Measurements from ENCODE around the gene LAYN.

LAYN gene

DNA sequence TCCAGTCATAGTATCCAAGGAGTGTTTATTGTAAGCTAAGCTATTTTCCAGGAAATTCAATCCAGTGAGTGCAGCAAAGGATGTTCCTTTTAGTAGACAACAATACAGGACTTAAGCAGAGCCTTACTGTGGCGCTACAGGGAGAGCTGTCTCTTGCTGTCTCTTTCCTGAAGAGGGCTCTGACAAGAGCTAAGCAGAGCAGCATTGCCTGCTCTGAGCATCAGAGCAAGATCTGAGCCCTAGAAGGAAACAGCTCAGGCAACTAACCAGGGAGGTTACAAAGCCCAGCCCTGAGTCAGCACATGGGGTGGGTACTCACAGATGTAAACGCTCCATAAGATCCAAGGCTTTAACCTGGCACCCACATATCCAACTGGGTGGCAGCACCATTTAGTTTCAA lies 8.0 kb downstream of the LAYN start:
- Histone ChIP-seq H3K4me1 (ENCODE audit: control insufficient read depth, insufficient read depth, low read length) (peaks cover 17% of the 10 kb centered on the region; the same call in 1 of the 2 replicates), H3K27ac (ENCODE audit: low read depth, low read length) (no peak overlapping the region), H3K36me3 (ENCODE audit: control insufficient read depth, insufficient read depth, low read length) (no peaks in the 10 kb centered on the region), H3K9ac (ENCODE audit: low read length) (no peak overlapping the region), H3K9me3 (ENCODE audit: control insufficient read depth, insufficient read depth, low read depth, low read length) (no peaks in the 10 kb centered on the region), H3K27me3 (ENCODE audit: control insufficient read depth, insufficient read depth, low read length) (peaks cover 9% of the 10 kb centered on the region), H3K4me3 (ENCODE audit: low read depth, low read length) (no peak overlapping the region)

DNA sequence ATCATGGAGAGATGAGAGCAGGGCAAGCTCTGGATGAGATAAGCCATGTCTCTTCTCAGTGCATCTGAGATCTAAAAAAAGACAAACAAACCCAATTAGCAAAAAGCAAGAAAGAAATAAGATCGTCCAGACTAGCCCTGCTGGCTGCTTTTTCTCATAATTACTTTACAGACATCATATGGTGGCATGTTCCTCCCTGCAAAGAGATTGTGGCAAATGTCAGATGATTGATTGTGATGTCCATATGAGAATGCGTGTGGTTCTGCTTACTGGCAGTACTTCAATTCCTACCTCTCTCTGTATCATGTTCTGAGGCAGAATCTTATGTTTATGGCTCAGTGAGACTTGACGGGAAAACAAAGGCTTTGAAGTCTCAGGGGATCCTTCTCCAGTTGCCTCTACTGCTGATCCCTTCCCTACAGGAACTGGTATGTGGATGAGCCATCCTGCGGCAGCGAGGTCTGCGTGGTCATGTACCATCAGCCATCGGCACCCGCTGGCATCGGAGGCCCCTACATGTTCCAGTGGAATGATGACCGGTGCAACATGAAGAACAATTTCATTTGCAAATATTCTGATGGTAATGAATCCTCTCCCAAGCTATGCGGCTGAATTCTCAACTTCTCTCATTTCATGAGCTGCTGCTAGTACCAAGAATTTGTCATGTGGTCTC lies 8.8 kb downstream of the LAYN start:
- Histone ChIP-seq H3K9ac (ENCODE audit: low read length) (no peak overlapping the region), H3K27ac (ENCODE audit: low read depth, low read length) (no peak overlapping the region)

DNA sequence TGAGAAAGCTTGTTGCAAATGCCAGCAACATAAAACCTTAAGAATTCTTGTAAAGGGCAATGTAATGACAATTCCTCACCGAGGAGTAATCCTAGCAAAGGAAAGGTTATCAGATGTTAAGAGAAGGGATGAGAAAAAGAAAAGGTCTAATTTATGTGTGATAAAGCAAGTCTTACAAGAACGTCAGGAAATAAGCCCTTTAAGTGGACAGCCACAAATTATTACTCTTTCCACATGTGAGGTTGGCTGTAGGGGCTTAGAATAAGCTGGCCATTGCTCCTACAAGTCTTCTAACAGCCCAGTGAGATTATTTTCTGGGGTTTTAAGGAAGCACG lies 9.3 kb downstream of the LAYN start:
- Histone ChIP-seq H3K36me3 (ENCODE audit: control insufficient read depth, insufficient read depth, low read length) (no peaks in the 10 kb centered on the region), H3K9ac (ENCODE audit: low read length) (no peak overlapping the region), H3K27me3 (ENCODE audit: control insufficient read depth, insufficient read depth, low read length) (no peaks in the 10 kb centered on the region), H3K4me3 (ENCODE audit: low read depth, low read length) (no peak overlapping the region), H3K4me1 (ENCODE audit: control insufficient read depth, insufficient read depth, low read length) (peaks cover 17% of the 10 kb centered on the region; the same call in 1 of the 2 replicates), H3K9me3 (ENCODE audit: control insufficient read depth, insufficient read depth, low read depth, low read length) (no peaks in the 10 kb centered on the region), H3K27ac (ENCODE audit: low read depth, low read length) (no peak overlapping the region)

More for the DNA sequence above, 8.8 kb downstream of the LAYN start:
- Histone ChIP-seq H3K36me3 (ENCODE audit: control insufficient read depth, insufficient read depth, low read length) (no peaks in the 10 kb centered on the region), H3K27me3 (ENCODE audit: control insufficient read depth, insufficient read depth, low read length) (0 out of 2 replicates have a peak, but pooled peaks cover 1% of the 10 kb centered on the region), H3K4me1 (ENCODE audit: control insufficient read depth, insufficient read depth, low read length) (peaks cover 17% of the 10 kb centered on the region; the same call in 1 of the 2 replicates), H3K9me3 (ENCODE audit: control insufficient read depth, insufficient read depth, low read depth, low read length) (no peaks in the 10 kb centered on the region), H3K4me3 (ENCODE audit: low read depth, low read length) (no peak overlapping the region)

DNA sequence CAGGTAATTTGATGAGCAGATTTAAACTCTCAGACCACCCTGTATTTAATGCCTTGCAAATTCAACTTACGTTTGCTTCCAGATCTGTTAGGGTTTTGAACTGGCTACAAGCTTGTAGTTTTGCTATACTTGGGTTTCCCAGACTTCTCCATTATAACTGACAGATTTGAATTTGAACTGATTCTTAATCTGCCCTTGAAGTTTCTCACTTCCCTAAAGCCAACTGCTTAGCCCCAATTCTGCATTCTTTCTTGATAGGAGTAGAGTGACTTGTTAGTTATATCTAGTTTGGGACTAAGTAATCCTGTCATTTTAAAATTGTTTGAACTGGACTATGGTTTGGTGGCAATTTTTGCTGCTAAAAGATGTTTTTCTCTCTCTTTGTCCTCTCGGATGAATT lies 9.7 kb downstream of the LAYN start:
- Histone ChIP-seq H3K9me3 (ENCODE audit: control insufficient read depth, insufficient read depth, low read depth, low read length) (no peaks in the 10 kb centered on the region), H3K36me3 (ENCODE audit: control insufficient read depth, insufficient read depth, low read length) (0 out of 2 replicates have a peak, but pooled peaks cover 1% of the 10 kb centered on the region), H3K4me3 (ENCODE audit: low read depth, low read length) (no peak overlapping the region), H3K9ac (ENCODE audit: low read length) (no peak overlapping the region), H3K27me3 (ENCODE audit: control insufficient read depth, insufficient read depth, low read length) (no peaks in the 10 kb centered on the region), H3K27ac (ENCODE audit: low read depth, low read length) (no peak overlapping the region), H3K4me1 (ENCODE audit: control insufficient read depth, insufficient read depth, low read length) (peaks cover 17% of the 10 kb centered on the region; the same call in 1 of the 2 replicates)

DNA sequence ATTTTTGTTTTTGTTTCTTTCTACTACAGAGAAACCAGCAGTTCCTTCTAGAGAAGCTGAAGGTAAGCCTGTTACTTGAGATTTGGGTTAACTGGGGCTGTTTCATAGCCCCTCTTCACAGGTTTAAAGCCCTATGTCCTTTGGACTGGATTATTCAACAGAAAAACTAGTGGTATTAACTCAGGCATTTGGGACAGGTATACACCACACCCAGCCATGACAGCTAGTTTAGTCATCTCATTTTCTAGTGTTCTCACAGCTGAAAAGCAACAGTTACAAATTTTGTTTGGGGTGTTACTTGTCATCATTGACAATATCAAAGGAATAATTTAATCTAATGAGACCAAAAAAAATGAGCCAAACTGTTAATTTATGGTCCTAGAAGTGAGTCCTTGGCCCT lies 14.0 kb downstream of the LAYN start:
- H3K4me1 ChIP-seq (ENCODE audit: control insufficient read depth, insufficient read depth, low read length): peaks cover 7% of the 10 kb centered on the region; the same call in 1 of the 2 replicates
- peaks cover 8% of the 10 kb centered on the region for H3K9me3 ChIP-seq (ENCODE audit: control insufficient read depth, insufficient read depth, low read depth, low read length)
- H3K36me3 ChIP-seq (ENCODE audit: control insufficient read depth, insufficient read depth, low read length): peaks cover 13% of the 10 kb centered on the region; the same call in 1 of the 2 replicates
- H3K9ac ChIP-seq (ENCODE audit: low read length): no peak overlapping the region
- H3K4me3 ChIP-seq (ENCODE audit: low read depth, low read length): no peak overlapping the region
- no peak overlapping the region for H3K27ac ChIP-seq (ENCODE audit: low read depth, low read length)
- no peaks in the 10 kb centered on the region for H3K27me3 ChIP-seq (ENCODE audit: control insufficient read depth, insufficient read depth, low read length)

DNA sequence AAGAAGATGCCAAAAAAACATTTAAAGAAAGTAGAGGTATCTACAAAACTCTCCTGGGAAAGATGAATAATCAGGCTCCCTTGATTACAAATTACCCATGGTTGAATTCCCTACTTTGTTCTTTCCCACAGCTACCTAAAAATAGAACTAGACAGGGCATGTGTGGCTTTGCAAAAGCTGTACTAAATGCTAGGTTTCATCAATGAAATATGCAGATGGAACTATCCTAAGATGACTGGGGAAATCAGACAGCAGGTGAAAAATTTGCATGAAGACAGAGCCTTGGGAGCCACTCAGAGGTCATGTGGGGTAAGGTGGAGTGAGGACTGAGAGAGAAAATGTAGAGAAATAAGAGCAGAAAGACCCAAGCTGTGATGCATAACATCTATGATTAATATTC lies 14.7 kb downstream of the LAYN start:
- peaks cover 13% of the 10 kb centered on the region; the same call in 1 of the 2 replicates for H3K36me3 ChIP-seq (ENCODE audit: control insufficient read depth, insufficient read depth, low read length)
- no peaks in the 10 kb centered on the region for H3K4me1 ChIP-seq (ENCODE audit: control insufficient read depth, insufficient read depth, low read length)
- H3K9me3 ChIP-seq (ENCODE audit: control insufficient read depth, insufficient read depth, low read depth, low read length): peaks cover 8% of the 10 kb centered on the region
- no peak overlapping the region for H3K4me3 ChIP-seq (ENCODE audit: low read depth, low read length)
- H3K9ac ChIP-seq (ENCODE audit: low read length): no peak overlapping the region
- H3K27ac ChIP-seq (ENCODE audit: low read depth, low read length): no peak overlapping the region
- H3K27me3 ChIP-seq (ENCODE audit: control insufficient read depth, insufficient read depth, low read length): no peaks in the 10 kb centered on the region

DNA sequence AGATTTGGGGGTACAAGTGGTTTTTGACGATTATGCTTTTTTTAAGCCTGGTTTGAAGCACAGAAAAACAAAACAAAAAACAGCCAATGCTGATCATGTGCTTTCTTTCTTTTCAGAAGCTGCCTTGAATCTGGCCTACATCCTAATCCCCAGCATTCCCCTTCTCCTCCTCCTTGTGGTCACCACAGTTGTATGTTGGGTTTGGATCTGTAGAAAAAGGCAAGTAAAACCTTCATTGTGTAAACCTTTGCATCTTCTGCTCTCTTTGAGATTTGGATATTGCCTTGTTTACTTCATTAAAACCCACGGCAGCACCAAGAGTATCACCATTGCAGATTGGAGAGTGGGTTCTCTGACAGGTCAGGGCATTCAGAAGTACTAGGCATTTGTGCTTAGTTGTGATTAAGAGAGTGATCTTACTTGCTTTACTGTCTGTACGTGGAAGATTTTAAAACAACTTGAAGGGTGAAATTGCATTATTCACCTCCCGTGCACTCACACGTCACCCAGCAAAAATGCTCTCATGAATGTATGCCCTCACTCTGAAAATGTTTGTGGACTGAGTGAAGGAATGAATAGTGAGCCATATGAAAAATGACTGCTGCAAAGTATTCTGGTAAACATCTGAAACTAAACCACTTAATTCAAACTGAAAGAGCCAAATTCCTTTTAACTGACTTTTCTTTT lies 17.0 kb downstream of the LAYN start:
- no peaks in the 10 kb centered on the region for H3K27me3 ChIP-seq (ENCODE audit: control insufficient read depth, insufficient read depth, low read length)
- no peak overlapping the region for H3K4me3 ChIP-seq (ENCODE audit: low read depth, low read length)
- no peak overlapping the region for H3K27ac ChIP-seq (ENCODE audit: low read depth, low read length)
- peaks cover 13% of the 10 kb centered on the region; the same call in 1 of the 2 replicates for H3K36me3 ChIP-seq (ENCODE audit: control insufficient read depth, insufficient read depth, low read length)
- no peak overlapping the region for H3K9ac ChIP-seq (ENCODE audit: low read length)
- peaks cover 13% of the 10 kb centered on the region for H3K4me1 ChIP-seq (ENCODE audit: control insufficient read depth, insufficient read depth, low read length)
- peaks cover 8% of the 10 kb centered on the region for H3K9me3 ChIP-seq (ENCODE audit: control insufficient read depth, insufficient read depth, low read depth, low read length)

DNA sequence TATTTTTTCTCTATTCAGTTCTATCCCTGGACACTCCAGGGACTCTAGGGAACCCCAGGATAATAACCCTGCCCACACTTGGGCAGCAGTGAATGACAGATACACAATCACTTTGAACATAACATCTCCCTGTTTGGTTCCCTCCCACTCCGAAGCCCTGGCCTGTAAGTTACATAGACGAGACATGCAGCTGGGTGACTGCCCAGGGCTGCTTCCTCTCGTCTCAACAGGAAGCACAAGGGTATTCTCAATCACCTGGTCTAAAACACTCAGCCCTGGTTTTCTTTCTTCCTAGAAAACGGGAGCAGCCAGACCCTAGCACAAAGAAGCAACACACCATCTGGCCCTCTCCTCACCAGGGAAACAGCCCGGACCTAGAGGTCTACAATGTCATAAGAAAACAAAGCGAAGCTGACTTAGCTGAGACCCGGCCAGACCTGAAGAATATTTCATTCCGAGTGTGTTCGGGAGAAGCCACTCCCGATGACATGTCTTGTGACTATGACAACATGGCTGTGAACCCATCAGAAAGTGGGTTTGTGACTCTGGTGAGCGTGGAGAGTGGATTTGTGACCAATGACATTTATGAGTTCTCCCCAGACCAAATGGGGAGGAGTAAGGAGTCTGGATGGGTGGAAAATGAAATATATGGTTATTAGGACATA lies 19.4 kb downstream of the LAYN start:
- no peak overlapping the region for H3K4me3 ChIP-seq (ENCODE audit: low read depth, low read length)
- H3K4me1 ChIP-seq (ENCODE audit: control insufficient read depth, insufficient read depth, low read length): peaks cover 13% of the 10 kb centered on the region
- no peak overlapping the region for H3K9ac ChIP-seq (ENCODE audit: low read length)
- H3K27ac ChIP-seq (ENCODE audit: low read depth, low read length): no peak overlapping the region
- no peaks in the 10 kb centered on the region for H3K27me3 ChIP-seq (ENCODE audit: control insufficient read depth, insufficient read depth, low read length)
- peaks cover 8% of the 10 kb centered on the region for H3K9me3 ChIP-seq (ENCODE audit: control insufficient read depth, insufficient read depth, low read depth, low read length)
- peaks cover 13% of the 10 kb centered on the region; the same call in 1 of the 2 replicates for H3K36me3 ChIP-seq (ENCODE audit: control insufficient read depth, insufficient read depth, low read length)

DNA sequence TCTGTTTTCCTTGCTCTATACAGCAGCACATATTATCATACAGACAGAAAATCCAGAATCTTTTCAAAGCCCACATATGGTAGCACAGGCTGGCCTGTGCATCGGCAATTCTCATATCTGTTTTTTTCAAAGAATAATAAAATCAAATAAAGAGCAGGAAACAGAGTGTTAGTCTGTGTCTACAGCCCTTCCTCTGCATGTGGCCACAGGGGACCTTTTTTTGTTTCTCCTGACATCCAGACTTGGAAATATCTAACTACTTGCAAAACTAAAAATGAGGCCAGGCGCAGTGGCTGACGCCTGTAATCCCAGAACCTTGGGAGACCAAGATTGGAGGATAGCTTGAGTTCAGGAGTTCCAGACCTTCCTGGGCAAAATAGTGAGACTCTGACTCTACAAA lies 20.3 kb downstream of the LAYN start:
- peaks cover 8% of the 10 kb centered on the region; the same call in 1 of the 2 replicates for H3K36me3 ChIP-seq (ENCODE audit: control insufficient read depth, insufficient read depth, low read length)
- H3K27ac ChIP-seq (ENCODE audit: low read depth, low read length): no peak overlapping the region
- H3K9me3 ChIP-seq (ENCODE audit: control insufficient read depth, insufficient read depth, low read depth, low read length): peaks cover 6% of the 10 kb centered on the region
- H3K9ac ChIP-seq (ENCODE audit: low read length): no peak overlapping the region
- no peaks in the 10 kb centered on the region for H3K27me3 ChIP-seq (ENCODE audit: control insufficient read depth, insufficient read depth, low read length)
- peaks cover 13% of the 10 kb centered on the region for H3K4me1 ChIP-seq (ENCODE audit: control insufficient read depth, insufficient read depth, low read length)
- no peak overlapping the region for H3K4me3 ChIP-seq (ENCODE audit: low read depth, low read length)

DNA sequence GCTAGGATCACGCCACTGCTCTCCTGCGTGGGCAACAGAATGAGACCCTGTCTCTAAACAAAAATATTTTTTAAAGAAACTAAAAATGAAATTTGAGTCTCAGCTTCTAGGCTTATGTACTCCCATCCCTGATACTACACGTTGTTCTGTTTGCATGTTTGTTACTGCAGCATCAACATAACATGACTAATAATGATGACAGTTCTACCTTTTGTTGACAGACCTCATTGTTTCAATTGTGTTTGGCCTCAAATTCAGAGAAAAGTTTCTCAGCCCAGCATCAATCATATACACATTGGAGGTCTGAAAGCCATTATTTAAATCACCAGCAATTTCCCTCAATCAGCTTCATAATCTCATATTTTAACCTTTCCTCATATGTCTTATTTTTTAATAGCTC lies 20.8 kb downstream of the LAYN start:
- Histone ChIP-seq H3K36me3 (ENCODE audit: control insufficient read depth, insufficient read depth, low read length) (peaks cover 3% of the 10 kb centered on the region; the same call in 1 of the 2 replicates), H3K4me3 (ENCODE audit: low read depth, low read length) (no peak overlapping the region), H3K27ac (ENCODE audit: low read depth, low read length) (no peak overlapping the region), H3K27me3 (ENCODE audit: control insufficient read depth, insufficient read depth, low read length) (no peaks in the 10 kb centered on the region), H3K9me3 (ENCODE audit: control insufficient read depth, insufficient read depth, low read depth, low read length) (peaks cover 1% of the 10 kb centered on the region), H3K4me1 (ENCODE audit: control insufficient read depth, insufficient read depth, low read length) (peaks cover 14% of the 10 kb centered on the region), H3K9ac (ENCODE audit: low read length) (no peak overlapping the region)

DNA sequence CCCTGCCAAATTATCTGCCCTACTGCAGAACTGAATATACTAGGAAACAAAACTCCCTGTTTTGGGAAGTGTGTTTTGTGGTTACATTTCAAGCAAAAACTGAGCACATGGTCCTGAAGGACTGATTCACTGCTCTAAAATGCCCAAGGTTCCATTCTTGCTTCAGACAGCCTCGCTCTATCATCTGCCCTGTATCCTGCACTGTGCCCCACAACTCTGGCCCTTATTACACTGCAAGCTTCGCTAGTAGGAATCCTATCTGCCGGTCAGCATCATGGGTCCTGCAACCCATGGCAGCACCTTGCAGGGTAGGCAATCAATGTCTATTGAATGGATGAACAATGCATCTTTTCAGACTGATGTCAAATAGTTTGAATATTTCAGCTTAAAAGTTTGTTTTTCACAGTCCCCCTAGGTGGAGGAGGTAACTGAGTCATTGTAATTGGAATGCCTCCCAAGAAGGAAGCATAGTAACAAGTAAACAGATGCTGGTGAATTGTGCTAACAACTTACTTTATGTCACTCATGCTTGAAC lies 21.3 kb downstream of the LAYN start:
- no peak overlapping the region for H3K27ac ChIP-seq (ENCODE audit: low read depth, low read length)
- H3K9ac ChIP-seq (ENCODE audit: low read length): no peak overlapping the region

More for the DNA sequence above, 21.3 kb downstream of the LAYN start:
- H3K4me3 ChIP-seq (ENCODE audit: low read depth, low read length): no peak overlapping the region
- H3K27me3 ChIP-seq (ENCODE audit: control insufficient read depth, insufficient read depth, low read length): no peaks in the 10 kb centered on the region
- no peaks in the 10 kb centered on the region for H3K9me3 ChIP-seq (ENCODE audit: control insufficient read depth, insufficient read depth, low read depth, low read length)
- H3K4me1 ChIP-seq (ENCODE audit: control insufficient read depth, insufficient read depth, low read length): peaks cover 19% of the 10 kb centered on the region
- H3K36me3 ChIP-seq (ENCODE audit: control insufficient read depth, insufficient read depth, low read length): peaks cover 3% of the 10 kb centered on the region; the same call in 1 of the 2 replicates
